ENCODE measurements around the gene LIME1.

LIME1 gene

DNA sequence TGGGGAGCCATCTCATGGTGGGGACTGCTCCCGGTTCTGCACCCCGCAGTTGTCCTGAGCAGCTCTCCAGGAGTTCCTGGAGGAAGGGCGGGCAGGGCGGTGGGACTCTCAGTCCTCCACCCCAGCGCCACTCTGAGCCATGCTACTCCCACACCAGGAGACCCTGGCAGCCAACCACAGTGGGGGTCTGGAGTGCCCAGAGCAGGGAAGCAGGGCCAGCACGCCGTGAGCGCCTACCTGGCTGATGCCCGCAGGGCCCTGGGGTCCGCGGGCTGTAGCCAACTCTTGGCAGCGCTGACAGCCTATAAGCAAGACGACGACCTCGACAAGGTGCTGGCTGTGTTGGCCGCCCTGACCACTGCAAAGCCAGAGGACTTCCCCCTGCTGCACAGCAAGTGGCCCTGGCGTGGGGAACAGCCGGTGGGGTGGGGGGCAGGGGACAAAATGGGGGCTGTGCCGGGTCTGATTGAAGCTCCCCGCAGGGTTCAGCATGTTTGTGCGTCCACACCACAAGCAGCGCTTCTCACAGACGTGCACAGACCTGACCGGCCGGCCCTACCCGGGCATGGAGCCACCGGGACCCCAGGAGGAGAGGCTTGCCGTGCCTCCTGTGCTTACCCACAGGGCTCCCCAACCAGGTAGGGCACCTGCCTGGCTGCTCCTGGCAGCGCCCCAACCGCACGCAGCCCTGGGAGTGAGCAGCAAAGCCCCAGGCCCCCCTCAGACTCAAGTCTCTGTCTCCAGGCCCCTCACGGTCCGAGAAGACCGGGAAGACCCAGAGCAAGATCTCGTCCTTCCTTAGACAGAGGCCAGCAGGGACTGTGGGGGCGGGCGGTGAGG is 41.7 kb upstream of the LIME1 start:
- DNase-seq (ENCODE audit: low spot score) = no peak
- TF ChIP-seq, protein P1, sequence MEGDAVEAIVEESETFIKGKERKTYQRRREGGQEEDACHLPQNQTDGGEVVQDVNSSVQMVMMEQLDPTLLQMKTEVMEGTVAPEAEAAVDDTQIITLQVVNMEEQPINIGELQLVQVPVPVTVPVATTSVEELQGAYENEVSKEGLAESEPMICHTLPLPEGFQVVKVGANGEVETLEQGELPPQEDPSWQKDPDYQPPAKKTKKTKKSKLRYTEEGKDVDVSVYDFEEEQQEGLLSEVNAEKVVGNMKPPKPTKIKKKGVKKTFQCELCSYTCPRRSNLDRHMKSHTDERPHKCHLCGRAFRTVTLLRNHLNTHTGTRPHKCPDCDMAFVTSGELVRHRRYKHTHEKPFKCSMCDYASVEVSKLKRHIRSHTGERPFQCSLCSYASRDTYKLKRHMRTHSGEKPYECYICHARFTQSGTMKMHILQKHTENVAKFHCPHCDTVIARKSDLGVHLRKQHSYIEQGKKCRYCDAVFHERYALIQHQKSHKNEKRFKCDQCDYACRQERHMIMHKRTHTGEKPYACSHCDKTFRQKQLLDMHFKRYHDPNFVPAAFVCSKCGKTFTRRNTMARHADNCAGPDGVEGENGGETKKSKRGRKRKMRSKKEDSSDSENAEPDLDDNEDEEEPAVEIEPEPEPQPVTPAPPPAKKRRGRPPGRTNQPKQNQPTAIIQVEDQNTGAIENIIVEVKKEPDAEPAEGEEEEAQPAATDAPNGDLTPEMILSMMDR (IDR thresholded peaks at IDR 0.05; ENCODE audit: borderline replicate concordance, control extremely low read depth, extremely low read depth, insufficient read depth, missing control alignments) = no peak
- in situ Hi-C loops (cut with MboI; ENCODE audit: low sequenced_read_pairs, unreplicated experiment) = no loop called here

DNA sequence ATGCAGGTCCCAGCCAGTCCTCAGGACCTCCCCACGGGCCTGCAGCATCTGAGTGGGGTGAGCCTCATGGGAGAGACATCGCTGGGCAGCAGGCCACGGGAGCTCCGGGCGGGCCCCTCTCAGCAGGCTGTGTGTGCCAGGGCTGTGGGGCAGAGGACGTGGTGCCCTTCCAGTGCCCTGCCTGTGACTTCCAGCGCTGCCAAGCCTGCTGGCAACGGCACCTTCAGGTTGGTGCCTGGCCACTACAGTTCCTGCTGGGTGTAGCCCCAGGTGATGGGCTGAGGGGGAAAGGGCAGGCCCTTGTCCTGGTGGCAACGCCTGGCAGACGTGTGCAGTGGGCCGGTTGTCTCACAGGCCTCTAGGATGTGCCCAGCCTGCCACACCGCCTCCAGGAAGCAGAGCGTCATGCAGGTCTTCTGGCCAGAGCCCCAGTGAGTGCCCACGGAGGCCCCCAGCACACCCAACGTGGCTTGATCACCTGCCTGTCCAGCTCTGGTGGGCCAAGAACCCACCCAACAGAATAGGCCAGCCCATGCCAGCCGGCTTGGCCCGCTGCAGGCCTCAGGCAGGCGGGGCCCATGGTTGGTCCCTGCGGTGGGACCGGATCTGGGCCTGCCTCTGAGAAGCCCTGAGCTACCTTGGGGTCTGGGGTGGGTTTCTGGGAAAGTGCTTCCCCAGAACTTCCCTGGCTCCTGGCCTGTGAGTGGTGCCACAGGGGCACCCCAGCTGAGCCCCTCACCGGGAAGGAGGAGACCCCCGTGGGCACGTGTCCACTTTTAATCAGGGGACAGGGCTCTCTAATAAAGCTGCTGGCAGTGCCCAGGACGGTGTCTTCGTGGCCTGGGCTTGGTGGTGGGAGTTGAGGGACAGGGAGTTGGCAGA is 40.8 kb upstream of the LIME1 start:
- DNase-seq (ENCODE audit: low spot score) = no peak
- in situ Hi-C loops (cut with MboI; ENCODE audit: low sequenced_read_pairs, unreplicated experiment) = no loop called here
- TF ChIP-seq, protein P1 (IDR thresholded peaks at IDR 0.05; ENCODE audit: borderline replicate concordance, control extremely low read depth, extremely low read depth, insufficient read depth, missing control alignments) = no peak

DNA sequence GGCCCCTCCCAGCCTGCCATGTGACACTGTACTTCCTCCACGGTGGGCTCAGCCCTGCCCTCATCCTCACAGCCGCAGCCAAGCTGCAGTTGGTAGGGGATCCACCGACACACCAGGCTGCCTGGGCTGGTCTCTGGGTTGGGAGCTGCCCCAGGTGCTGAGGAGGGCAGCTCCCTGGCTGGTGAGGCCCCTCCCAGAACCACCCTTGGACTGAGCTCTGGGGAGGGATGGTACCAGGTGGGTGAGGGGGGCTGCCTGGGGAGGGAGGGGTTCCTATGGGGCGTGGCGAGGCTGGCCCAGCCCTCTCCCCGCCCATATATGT is 40.2 kb upstream of the LIME1 start:
- TF ChIP-seq, protein P1 (IDR thresholded peaks at IDR 0.05; ENCODE audit: borderline replicate concordance, control extremely low read depth, extremely low read depth, insufficient read depth, missing control alignments) = no peak
- DNase-seq (ENCODE audit: low spot score) = no peak
- in situ Hi-C loops (cut with MboI; ENCODE audit: low sequenced_read_pairs, unreplicated experiment) = no loop called here

DNA sequence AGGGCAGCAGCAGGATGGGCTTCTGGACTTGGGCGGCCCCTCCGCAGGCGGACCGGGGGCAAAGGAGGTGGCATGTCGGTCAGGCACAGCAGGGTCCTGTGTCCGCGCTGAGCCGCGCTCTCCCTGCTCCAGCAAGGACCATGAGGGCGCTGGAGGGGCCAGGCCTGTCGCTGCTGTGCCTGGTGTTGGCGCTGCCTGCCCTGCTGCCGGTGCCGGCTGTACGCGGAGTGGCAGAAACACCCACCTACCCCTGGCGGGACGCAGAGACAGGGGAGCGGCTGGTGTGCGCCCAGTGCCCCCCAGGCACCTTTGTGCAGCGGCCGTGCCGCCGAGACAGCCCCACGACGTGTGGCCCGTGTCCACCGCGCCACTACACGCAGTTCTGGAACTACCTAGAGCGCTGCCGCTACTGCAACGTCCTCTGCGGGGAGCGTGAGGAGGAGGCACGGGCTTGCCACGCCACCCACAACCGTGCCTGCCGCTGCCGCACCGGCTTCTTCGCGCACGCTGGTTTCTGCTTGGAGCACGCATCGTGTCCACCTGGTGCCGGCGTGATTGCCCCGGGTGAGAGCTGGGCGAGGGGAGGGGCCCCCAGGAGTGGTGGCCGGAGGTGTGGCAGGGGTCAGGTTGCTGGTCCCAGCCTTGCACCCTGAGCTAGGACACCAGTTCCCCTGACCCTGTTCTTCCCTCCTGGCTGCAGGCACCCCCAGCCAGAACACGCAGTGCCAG is 39.7 kb upstream of the LIME1 start, which contains the start of gene TNFRSF6B:
Gene TNFRSF6B (plus strand): TSS at position 25 of the 729 bp plus-strand sequence. CDS start 116 bp downstream, at position 141.
- TF ChIP-seq, protein P1 (IDR thresholded peaks at IDR 0.05; ENCODE audit: borderline replicate concordance, control extremely low read depth, extremely low read depth, insufficient read depth, missing control alignments) = no peak
- DNase-seq (ENCODE audit: low spot score) = no peak
- in situ Hi-C loops (cut with MboI; ENCODE audit: low sequenced_read_pairs, unreplicated experiment) = no loop called here

DNA sequence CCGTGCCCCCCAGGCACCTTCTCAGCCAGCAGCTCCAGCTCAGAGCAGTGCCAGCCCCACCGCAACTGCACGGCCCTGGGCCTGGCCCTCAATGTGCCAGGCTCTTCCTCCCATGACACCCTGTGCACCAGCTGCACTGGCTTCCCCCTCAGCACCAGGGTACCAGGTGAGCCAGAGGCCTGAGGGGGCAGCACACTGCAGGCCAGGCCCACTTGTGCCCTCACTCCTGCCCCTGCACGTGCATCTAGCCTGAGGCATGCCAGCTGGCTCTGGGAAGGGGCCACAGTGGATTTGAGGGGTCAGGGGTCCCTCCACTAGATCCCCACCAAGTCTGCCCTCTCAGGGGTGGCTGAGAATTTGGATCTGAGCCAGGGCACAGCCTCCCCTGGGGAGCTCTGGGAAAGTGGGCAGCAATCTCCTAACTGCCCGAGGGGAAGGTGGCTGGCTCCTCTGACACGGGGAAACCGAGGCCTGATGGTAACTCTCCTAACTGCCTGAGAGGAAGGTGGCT is 39.1 kb upstream of the LIME1 start:
- DNase-seq (ENCODE audit: low spot score) = no peak
- TF ChIP-seq, protein P1 (IDR thresholded peaks at IDR 0.05; ENCODE audit: borderline replicate concordance, control extremely low read depth, extremely low read depth, insufficient read depth, missing control alignments) = no peak
- in situ Hi-C loops (cut with MboI; ENCODE audit: low sequenced_read_pairs, unreplicated experiment) = no loop called here

All from GM13976 (cell line).